Measurements from ENCODE around the gene TMLHE.
"Not testable (repeated sequence)": the region's sequence is repeated elsewhere in the genome, so short reads cannot be mapped to it uniquely, and the experiment has no call there.

TMLHE gene

DNA sequence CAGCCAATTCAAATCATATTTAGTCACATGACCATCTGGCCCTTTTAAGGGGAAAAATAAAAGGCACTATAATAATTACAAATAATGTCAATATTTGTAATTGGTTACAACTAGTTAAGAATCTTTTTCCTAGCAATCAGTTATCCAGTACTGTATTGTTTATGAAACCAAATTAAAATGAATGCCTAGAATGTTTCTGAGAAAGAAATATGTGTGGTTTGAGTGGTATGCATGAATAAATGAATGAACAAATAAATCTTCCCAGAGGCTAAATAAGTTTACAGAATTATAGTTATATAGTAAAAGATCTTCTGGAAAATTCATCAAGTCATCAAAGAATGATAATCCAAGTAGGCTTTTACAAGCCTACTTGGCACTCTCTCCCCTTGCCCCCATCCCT is 98.5 kb downstream of the TMLHE start:
- H3K4me1 ChIP-seq (ENCODE audit: control insufficient read depth, insufficient read depth, low read length, poor library complexity, severe bottlenecking): no peaks in the 10 kb centered on the region
- H3K27ac ChIP-seq (ENCODE audit: insufficient read depth, low read length, poor library complexity, severe bottlenecking): no peak overlapping the region
- H3K9me3 ChIP-seq (ENCODE audit: control insufficient read depth, low read length): no peaks in the 10 kb centered on the region
- H3K36me3 ChIP-seq (ENCODE audit: control insufficient read depth, insufficient read depth, low read length): no peaks in the 10 kb centered on the region
- no peak overlapping the region for H3K4me3 ChIP-seq (ENCODE audit: insufficient read depth, low read depth, low read length, poor library complexity, severe bottlenecking)
- H3K27me3 ChIP-seq (replicated peaks; ENCODE audit: control insufficient read depth, insufficient read depth, low read length, poor library complexity, severe bottlenecking): no peaks in the 10 kb centered on the region
- DNase-seq: no peak

DNA sequence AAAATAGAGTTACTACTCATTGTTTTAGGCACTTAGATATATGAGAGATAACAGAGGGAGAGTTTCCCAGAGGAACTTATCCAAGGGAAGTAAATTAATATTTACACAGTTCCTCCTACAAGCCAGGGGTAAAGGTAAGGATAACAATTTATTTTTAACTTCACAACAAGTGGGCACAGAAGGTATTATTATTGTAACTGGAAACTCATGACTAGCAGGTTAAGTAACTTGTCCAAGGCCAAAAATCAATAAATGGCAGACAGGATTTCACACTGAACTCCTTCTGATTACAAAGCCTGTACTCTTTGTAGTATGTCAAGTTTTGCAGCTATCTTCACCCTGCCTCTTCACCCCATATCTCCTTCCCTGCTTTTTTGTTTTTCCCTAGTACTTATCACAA is 107.5 kb downstream of the TMLHE start:
- no peaks in the 10 kb centered on the region for H3K36me3 ChIP-seq (ENCODE audit: control insufficient read depth, insufficient read depth, low read length)
- H3K27ac ChIP-seq (ENCODE audit: insufficient read depth, low read length, poor library complexity, severe bottlenecking): no peak overlapping the region
- no peak overlapping the region for H3K4me3 ChIP-seq (ENCODE audit: insufficient read depth, low read depth, low read length, poor library complexity, severe bottlenecking)
- no peaks in the 10 kb centered on the region for H3K9me3 ChIP-seq (ENCODE audit: control insufficient read depth, low read length)
- no peak for DNase-seq
- no peaks in the 10 kb centered on the region for H3K27me3 ChIP-seq (replicated peaks; ENCODE audit: control insufficient read depth, insufficient read depth, low read length, poor library complexity, severe bottlenecking)
- no peaks in the 10 kb centered on the region for H3K4me1 ChIP-seq (ENCODE audit: control insufficient read depth, insufficient read depth, low read length, poor library complexity, severe bottlenecking)

DNA sequence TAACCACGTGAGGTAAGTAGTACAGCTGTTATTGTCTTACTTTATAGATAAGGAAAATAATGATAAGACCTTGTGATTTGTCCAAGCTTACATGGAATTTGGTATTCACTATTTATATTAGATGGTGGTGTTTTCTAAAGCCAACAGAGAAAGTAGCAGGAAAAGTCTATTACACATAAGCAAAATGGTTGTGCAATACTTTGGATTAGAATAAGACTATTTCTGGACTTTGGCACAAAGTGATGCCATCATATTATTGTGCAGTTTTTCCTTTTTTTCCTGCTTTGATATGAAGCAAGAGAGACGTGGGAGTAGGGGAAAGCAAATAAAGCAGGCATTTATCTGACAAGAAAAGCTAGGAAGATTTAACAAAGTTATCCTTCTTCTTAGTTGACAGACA is 117.6 kb downstream of the TMLHE start:
- not testable (repeated sequence) for H3K4me3 ChIP-seq (ENCODE audit: insufficient read depth, low read depth, low read length, poor library complexity, severe bottlenecking); DNase-seq; H3K27ac ChIP-seq (ENCODE audit: insufficient read depth, low read length, poor library complexity, severe bottlenecking); H3K27me3 ChIP-seq (replicated peaks; ENCODE audit: control insufficient read depth, insufficient read depth, low read length, poor library complexity, severe bottlenecking); H3K4me1 ChIP-seq (ENCODE audit: control insufficient read depth, insufficient read depth, low read length, poor library complexity, severe bottlenecking); H3K9me3 ChIP-seq (ENCODE audit: control insufficient read depth, low read length); H3K36me3 ChIP-seq (ENCODE audit: control insufficient read depth, insufficient read depth, low read length)

DNA sequence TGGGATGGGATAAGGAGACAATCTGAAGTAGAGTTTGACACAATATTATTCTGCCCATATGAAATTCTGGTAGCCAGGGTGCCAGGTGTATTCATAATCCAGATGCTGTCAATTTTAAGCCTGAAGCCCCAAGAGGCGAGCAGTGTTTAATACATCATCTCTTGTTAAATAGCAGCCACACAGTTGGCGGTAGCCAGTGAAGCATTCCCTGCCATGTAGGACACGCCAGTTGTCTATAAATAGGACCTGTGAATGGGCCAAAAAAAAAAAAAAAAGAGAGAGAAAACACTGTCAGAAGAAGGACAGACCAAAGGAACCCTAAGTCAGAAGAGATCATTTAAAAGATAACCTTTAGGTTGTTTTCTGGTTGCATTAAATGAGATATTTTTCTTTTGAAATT is 121.3 kb downstream of the TMLHE start:
- not testable (repeated sequence) for DNase-seq; H3K4me1 ChIP-seq (ENCODE audit: control insufficient read depth, insufficient read depth, low read length, poor library complexity, severe bottlenecking); H3K27me3 ChIP-seq (replicated peaks; ENCODE audit: control insufficient read depth, insufficient read depth, low read length, poor library complexity, severe bottlenecking); H3K9me3 ChIP-seq (ENCODE audit: control insufficient read depth, low read length); H3K36me3 ChIP-seq (ENCODE audit: control insufficient read depth, insufficient read depth, low read length); H3K27ac ChIP-seq (ENCODE audit: insufficient read depth, low read length, poor library complexity, severe bottlenecking); H3K4me3 ChIP-seq (ENCODE audit: insufficient read depth, low read depth, low read length, poor library complexity, severe bottlenecking)

DNA sequence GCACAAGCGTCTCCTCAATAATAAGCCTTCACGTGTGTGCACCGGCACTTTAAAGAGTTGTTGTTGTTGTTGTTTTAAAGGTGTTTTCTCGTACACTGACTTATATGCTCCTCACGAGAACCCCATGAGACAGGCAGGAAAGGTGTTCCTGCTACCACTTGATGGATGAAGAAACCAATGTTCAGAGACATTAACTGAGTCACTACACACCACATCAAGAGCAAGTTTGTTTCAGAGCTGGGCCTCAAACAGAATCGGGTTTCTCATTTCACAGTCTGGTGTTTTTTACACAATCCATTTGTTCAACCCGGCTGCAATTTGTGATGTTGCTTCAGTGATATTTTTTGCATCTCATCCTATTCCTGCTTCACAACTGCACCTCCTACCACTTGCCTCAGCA is 135.6 kb downstream of the TMLHE start:
- not testable (repeated sequence) for H3K27ac ChIP-seq (ENCODE audit: insufficient read depth, low read length, poor library complexity, severe bottlenecking); H3K36me3 ChIP-seq (ENCODE audit: control insufficient read depth, insufficient read depth, low read length); H3K9me3 ChIP-seq (ENCODE audit: control insufficient read depth, low read length); H3K4me1 ChIP-seq (ENCODE audit: control insufficient read depth, insufficient read depth, low read length, poor library complexity, severe bottlenecking); DNase-seq; H3K4me3 ChIP-seq (ENCODE audit: insufficient read depth, low read depth, low read length, poor library complexity, severe bottlenecking); H3K27me3 ChIP-seq (replicated peaks; ENCODE audit: control insufficient read depth, insufficient read depth, low read length, poor library complexity, severe bottlenecking)

DNA sequence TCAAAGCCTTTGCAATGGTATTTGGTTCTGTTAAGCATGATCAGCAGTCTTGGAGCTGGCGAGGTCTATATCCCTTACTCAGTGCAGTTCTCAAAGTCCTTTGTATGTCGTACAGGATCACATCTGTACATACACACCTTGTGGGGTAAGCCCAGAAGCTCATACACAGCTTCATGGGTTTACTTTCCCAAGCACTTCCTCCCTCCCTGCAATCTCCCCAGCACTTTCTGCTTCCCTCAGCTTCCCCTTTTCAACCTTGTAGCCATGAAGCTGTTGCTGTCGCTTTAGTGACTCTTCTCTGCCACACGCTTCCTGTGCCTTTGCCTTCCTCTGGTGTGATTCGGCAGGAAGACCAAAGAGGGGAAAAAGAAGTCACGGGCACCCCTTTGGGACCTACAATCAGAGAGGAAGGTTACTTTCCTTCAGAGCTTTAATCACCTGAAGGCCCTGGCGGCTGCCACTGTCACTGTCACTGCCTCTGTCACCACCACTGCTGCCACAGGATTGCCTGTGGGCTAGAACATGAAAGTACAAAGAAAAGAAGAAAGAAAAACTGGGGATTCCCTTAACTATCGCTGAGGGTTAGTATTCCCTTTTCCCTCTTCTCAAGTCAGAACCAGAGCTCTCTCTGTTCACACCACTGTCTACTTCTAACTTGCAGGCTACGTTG is 146.3 kb downstream of the TMLHE start:
- not testable (repeated sequence) for H3K27me3 ChIP-seq (replicated peaks; ENCODE audit: control insufficient read depth, insufficient read depth, low read length, poor library complexity, severe bottlenecking); DNase-seq; H3K4me3 ChIP-seq (ENCODE audit: insufficient read depth, low read depth, low read length, poor library complexity, severe bottlenecking); H3K4me1 ChIP-seq (ENCODE audit: control insufficient read depth, insufficient read depth, low read length, poor library complexity, severe bottlenecking); H3K9me3 ChIP-seq (ENCODE audit: control insufficient read depth, low read length); H3K36me3 ChIP-seq (ENCODE audit: control insufficient read depth, insufficient read depth, low read length); H3K27ac ChIP-seq (ENCODE audit: insufficient read depth, low read length, poor library complexity, severe bottlenecking)

DNA sequence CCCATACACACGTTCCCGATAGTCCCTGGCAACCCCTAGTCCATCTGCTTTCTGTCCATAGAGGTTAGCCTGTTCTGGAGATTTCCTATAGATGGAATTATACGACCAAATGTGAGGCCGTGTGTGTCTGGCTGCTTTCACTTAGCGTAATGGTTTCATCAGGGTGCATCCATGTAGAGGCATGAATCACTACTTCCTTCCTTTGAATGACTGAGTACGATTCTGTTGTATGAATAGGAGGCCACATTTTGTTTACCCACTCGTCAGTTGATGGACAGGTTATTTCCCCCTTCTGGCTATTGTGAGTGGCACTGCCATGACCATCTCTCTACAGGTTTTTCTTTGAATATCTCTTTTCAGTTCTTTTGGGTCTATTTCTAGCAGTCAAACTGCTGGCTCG is 152.3 kb downstream of the TMLHE start:
- DNase-seq; H3K27ac ChIP-seq (ENCODE audit: insufficient read depth, low read length, poor library complexity, severe bottlenecking); H3K4me3 ChIP-seq (ENCODE audit: insufficient read depth, low read depth, low read length, poor library complexity, severe bottlenecking); H3K4me1 ChIP-seq (ENCODE audit: control insufficient read depth, insufficient read depth, low read length, poor library complexity, severe bottlenecking); H3K36me3 ChIP-seq (ENCODE audit: control insufficient read depth, insufficient read depth, low read length); H3K9me3 ChIP-seq (ENCODE audit: control insufficient read depth, low read length); H3K27me3 ChIP-seq (replicated peaks; ENCODE audit: control insufficient read depth, insufficient read depth, low read length, poor library complexity, severe bottlenecking): not testable (repeated sequence)

DNA sequence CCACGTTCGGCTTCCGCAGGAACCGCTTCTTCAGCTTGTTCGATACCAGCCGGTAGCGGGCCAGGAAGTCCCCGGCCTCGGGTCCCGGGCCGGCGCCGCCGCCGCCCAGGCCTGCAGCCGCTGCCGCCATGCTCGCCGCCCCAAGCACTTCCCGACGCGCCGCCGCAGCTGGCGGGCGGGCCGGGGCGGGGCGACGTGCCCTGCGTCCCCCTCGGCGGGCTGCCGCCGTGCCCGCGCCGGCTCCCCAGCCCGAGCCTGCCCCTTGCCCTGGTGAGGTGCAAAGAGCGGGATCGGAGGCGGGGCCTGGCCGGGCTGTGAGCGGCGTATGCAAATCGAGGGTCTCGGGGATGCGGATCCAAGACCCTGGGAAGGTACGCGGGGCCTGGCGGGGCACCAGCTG is 154.3 kb downstream of the TMLHE start, which contains the start of gene F8A3:
Gene F8A3 (minus strand): TSS at position 150 of the 400 bp plus-strand sequence. CDS start 20 bp downstream, at position 130.
- H3K4me3 ChIP-seq (ENCODE audit: insufficient read depth, low read depth, low read length, poor library complexity, severe bottlenecking); DNase-seq; H3K27ac ChIP-seq (ENCODE audit: insufficient read depth, low read length, poor library complexity, severe bottlenecking); H3K9me3 ChIP-seq (ENCODE audit: control insufficient read depth, low read length); H3K27me3 ChIP-seq (replicated peaks; ENCODE audit: control insufficient read depth, insufficient read depth, low read length, poor library complexity, severe bottlenecking); H3K36me3 ChIP-seq (ENCODE audit: control insufficient read depth, insufficient read depth, low read length); H3K4me1 ChIP-seq (ENCODE audit: control insufficient read depth, insufficient read depth, low read length, poor library complexity, severe bottlenecking): not testable (repeated sequence)

DNA sequence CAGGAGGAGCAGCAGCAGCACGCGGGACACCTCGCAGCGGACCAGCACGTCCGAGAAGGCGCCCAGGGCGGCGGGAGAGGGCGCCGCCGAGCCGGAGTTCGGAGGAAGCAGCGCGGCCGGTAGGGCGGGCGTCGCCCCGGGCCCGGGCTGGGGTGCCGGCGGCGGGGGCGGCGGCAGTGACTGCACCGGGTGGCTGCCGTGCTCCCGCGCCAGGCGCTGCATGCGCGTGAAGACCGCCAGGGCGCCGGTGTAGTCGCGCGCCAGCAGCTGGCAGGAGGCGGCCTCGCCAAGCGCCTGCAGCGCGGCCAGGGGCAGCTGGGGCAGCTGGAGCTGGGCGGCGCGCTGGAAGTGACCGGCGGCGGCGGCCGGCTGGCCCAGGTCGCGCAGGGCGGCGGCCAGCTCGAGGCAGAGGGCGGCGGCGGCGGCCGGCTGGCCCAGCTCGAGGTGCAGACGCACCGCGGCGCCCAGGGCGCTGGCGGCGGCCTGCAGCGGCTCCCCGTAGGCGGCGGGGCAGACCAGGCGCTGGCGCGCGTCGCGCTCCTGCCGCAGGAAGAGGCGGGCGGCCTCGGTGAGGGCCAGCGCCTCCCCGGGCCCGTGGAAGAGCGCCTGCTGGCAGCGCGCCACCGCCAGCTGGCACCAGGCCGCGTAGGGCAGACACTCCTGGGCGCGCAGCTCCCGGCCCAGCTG is 154.8 kb downstream of the TMLHE start:
- not testable (repeated sequence) for H3K4me3 ChIP-seq (ENCODE audit: insufficient read depth, low read depth, low read length, poor library complexity, severe bottlenecking); H3K4me1 ChIP-seq (ENCODE audit: control insufficient read depth, insufficient read depth, low read length, poor library complexity, severe bottlenecking); H3K27me3 ChIP-seq (replicated peaks; ENCODE audit: control insufficient read depth, insufficient read depth, low read length, poor library complexity, severe bottlenecking); H3K27ac ChIP-seq (ENCODE audit: insufficient read depth, low read length, poor library complexity, severe bottlenecking); DNase-seq; H3K9me3 ChIP-seq (ENCODE audit: control insufficient read depth, low read length); H3K36me3 ChIP-seq (ENCODE audit: control insufficient read depth, insufficient read depth, low read length)

DNA sequence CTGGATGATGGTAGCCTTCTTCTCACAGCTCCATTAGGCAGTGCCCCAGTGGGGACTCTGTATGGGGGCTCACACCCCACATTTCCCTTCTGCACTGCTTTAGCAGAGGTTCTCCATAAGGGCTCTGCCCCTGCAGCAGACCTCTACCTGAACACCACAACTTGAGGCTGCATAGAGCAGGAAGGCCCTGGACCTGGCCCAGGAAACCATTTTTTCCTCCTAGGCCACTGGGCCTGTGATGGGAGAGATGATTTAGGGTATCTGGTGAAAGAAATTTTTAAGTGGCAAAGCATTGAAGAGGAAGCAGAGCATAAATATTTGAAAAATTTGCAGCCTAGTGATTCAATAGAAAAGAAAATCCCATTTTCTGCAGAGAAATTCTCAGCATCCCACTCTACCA is 171.7 kb downstream of the TMLHE start:
- Histone ChIP-seq H3K9me3 (ENCODE audit: control insufficient read depth, low read length) (no peaks in the 10 kb centered on the region), H3K4me3 (ENCODE audit: insufficient read depth, low read depth, low read length, poor library complexity, severe bottlenecking) (no peak overlapping the region), H3K4me1 (ENCODE audit: control insufficient read depth, insufficient read depth, low read length, poor library complexity, severe bottlenecking) (no peaks in the 10 kb centered on the region), H3K27me3 (replicated peaks; ENCODE audit: control insufficient read depth, insufficient read depth, low read length, poor library complexity, severe bottlenecking) (no peaks in the 10 kb centered on the region), H3K27ac (ENCODE audit: insufficient read depth, low read length, poor library complexity, severe bottlenecking) (no peak overlapping the region), H3K36me3 (ENCODE audit: control insufficient read depth, insufficient read depth, low read length) (no peaks in the 10 kb centered on the region)
- no peak for DNase-seq

All from effector memory CD4-positive, alpha-beta T cell (primary cell).